Smooth muscle cell (in vitro differentiated cells): ENCODE data around the gene E2F1. TPM values are rescaled to one million over a fixed set of nuclear protein-coding genes. Genes with fewer than 3 reads are reported as not detected.
A peak's percentile ranks its signal among the peaks of the same experiment; 100 is the strongest.

Experiments used
- DNase-seq: peaks from one replicate; lab custom pipeline; 2025; ENCODE audit not compliant: unreplicated experiment; lab: John Stamatoyannopoulos, UW
- H2AFZ ChIP-seq: fragments of 200-600 bp; sonication (generic); 2 replicates; pipeline ENCODE4 v1.6.0; 2016; ENCODE audit warnings: antibody characterized with exemption, low read depth, mild to moderate bottlenecking
- H3F3A ChIP-seq: fragments of 200-600 bp; sonication (generic); 2 replicates; pipeline ENCODE4 v1.6.0; 2017; ENCODE audit warnings: antibody characterized with exemption, low read depth
- H3K27ac ChIP-seq: fragments of 200-600 bp; sonication (generic); 2 replicates; pipeline ENCODE4 v1.5.1; 2016; ENCODE audit warnings: low read depth, mild to moderate bottlenecking
- H3K27me3 ChIP-seq: fragments of 200-600 bp; sonication (generic); 2 replicates; pipeline ENCODE4 v1.6.1; 2016; ENCODE audit warnings: low read depth, mild to moderate bottlenecking
- H3K36me3 ChIP-seq: fragments of 200-600 bp; sonication (generic); 2 replicates; pipeline ENCODE4 v1.5.1; 2016; ENCODE audit warnings: low read depth
- H3K4me1 ChIP-seq: fragments of 200-600 bp; sonication (generic); 2 replicates; pipeline ENCODE4 v1.5.1; 2016; ENCODE audit warnings: low read depth
- H3K4me2 ChIP-seq: fragments of 200-600 bp; sonication (generic); 2 replicates; pipeline ENCODE4 v1.6.0; 2016; ENCODE audit warnings: mild to moderate bottlenecking
- H3K4me3 ChIP-seq: fragments of 200-600 bp; sonication (generic); 2 replicates; pipeline ENCODE4 v1.5.1; 2016; ENCODE audit warnings: mild to moderate bottlenecking
- H3K79me2 ChIP-seq: fragments of 200-600 bp; sonication (generic); 2 replicates; pipeline ENCODE4 v1.6.0; 2016; ENCODE audit warnings: low read depth, mild to moderate bottlenecking
- H3K9ac ChIP-seq: fragments of 200-600 bp; sonication (generic); 2 replicates; pipeline ENCODE4 v1.6.0; 2016; ENCODE audit warnings: low read depth
- H3K9me3 ChIP-seq: fragments of 200-600 bp; sonication (generic); replicated peaks from 2 replicates; pipeline ENCODE4 v1.5.1; 2016; ENCODE audit warnings: low read depth
- H4K20me1 ChIP-seq: fragments of 200-600 bp; sonication (generic); 2 replicates; pipeline ENCODE4 v1.6.0; 2016; ENCODE audit warnings: low read depth
- WGBS: methylation state at CpG from one replicate; pipeline ENCODE4 v1.1.7; 2016; ENCODE audit warnings: low lambda C conversion rate; 5-methylcytosine and 5-hydroxymethylcytosine counted together
- polyA plus RNA-seq: library from polyadenylated mRNA; unstranded; fragments of >200 nt; fragmentation: Nextera tagmentation; extraction: Ambion mirVana; gene quantifications from 2 replicates; pipeline ENCODE4 v1.2.1, GENCODE V29; 2016
- total RNA-seq: library from RNA; depleted of rRNA; stranded (reverse); fragments of >200 nt; gene quantifications from 2 replicates; pipeline ENCODE4 v1.2.3, GENCODE V29; 2014
- TF ChIP-seq, protein P1 (sequence below): fragments of 200-600 bp; sonication (generic); IDR thresholded peaks from 2 replicates; pipeline ENCODE4 v1.5.1; 2017; ENCODE audit warnings: borderline replicate concordance, mild to moderate bottlenecking, antibody characterized with exemption; ENCODE audit not compliant: insufficient read depth, poor library complexity, severe bottlenecking

E2F1 gene
- total and polyA plus RNA-seq, 2 experiments from 2014 or later, result 5.0 to 19.4 TPM

DNA sequence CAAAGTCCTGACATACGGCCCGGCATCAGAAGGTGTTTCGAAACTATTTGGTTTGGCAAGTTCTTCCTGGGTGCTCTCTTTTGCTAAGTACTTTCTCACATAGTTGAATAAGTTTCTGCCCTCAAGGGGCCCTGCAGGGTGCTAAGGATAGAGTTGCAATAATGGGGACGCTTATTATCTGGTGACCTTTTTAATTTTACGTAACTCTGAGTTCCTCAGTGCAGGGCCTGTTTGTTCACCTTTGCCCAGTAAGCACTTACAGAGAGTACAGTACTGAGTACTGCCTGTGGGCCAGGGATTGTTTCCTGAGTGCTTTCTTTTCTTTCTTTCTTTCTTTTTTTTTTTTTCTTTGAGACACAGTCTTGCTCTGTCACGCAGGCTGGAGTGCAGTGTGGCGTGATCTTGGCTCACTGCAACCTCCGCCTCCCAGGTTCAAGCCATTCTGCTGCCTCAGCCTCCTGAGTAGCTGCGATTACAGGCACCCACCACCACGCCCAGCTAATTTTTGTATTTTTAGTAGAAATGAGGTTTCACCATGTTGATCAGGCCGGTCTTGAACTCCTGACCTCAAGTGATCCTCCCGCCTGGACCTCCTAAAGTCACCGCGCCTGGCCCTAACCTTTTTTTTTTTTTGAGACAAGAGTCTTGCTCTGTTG lies 38.4 kb upstream of the E2F1 start:
- no peak for DNase-seq
- Histone ChIP-seq H3K4me2 (no peak overlapping the region), H3K36me3 (no peaks in the 10 kb centered on the region), H3K79me2 (no peaks in the 10 kb centered on the region), H2AFZ (no peak overlapping the region), H3K9me3 (no peaks in the 10 kb centered on the region), H3K4me1 (no peaks in the 10 kb centered on the region), H4K20me1 (no peaks in the 10 kb centered on the region), H3K4me3 (no peak overlapping the region), H3K27ac (no peak overlapping the region), H3K27me3 (no peaks in the 10 kb centered on the region), H3F3A (no peaks in the 10 kb centered on the region), H3K9ac (no peak overlapping the region)
- TF ChIP-seq, protein P1, sequence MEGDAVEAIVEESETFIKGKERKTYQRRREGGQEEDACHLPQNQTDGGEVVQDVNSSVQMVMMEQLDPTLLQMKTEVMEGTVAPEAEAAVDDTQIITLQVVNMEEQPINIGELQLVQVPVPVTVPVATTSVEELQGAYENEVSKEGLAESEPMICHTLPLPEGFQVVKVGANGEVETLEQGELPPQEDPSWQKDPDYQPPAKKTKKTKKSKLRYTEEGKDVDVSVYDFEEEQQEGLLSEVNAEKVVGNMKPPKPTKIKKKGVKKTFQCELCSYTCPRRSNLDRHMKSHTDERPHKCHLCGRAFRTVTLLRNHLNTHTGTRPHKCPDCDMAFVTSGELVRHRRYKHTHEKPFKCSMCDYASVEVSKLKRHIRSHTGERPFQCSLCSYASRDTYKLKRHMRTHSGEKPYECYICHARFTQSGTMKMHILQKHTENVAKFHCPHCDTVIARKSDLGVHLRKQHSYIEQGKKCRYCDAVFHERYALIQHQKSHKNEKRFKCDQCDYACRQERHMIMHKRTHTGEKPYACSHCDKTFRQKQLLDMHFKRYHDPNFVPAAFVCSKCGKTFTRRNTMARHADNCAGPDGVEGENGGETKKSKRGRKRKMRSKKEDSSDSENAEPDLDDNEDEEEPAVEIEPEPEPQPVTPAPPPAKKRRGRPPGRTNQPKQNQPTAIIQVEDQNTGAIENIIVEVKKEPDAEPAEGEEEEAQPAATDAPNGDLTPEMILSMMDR, result no peak
- 92% methylated on average over 14 of the region's 14 CpGs for WGBS

DNA sequence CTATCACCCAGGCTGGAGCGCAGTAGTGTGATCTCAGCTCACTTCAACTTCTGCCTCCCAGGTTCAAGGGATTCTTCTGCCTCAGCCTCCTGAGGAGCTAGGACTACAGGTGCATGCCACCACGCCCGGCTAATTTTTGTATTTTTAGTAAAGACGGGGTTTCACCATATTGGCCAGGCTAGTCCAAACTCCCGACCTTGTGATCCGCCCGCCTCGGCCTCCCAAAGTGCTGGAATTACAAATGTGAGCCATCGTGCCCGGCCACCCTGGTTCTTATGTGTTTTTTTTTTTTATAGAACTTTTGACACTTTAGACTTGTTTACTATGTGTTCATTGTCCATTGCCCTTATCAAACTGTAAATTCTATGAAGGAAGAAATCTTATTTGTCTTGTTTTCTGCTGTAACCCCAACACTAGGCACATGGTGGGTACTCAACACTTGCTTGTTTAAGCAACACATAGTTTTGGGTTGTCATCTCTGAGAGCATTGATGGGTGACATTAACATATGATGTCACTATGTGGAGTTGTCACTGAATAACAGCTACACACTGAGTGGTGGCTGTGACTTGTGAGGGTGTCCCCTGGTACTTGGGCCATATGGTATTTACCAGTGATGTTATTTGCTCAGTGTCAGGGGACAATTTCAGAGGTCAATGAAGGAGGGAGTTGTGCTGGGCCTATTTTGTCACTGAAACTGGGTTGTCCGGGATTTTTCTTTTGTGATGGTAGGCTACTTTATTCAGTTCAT lies 35.4 kb upstream of the E2F1 start:
- Histone ChIP-seq H3F3A (no peaks in the 10 kb centered on the region), H3K36me3 (no peaks in the 10 kb centered on the region), H2AFZ (no peak overlapping the region), H3K4me1 (no peaks in the 10 kb centered on the region), H3K79me2 (no peaks in the 10 kb centered on the region), H4K20me1 (no peaks in the 10 kb centered on the region), H3K27ac (no peak overlapping the region), H3K4me3 (no peak overlapping the region), H3K27me3 (no peaks in the 10 kb centered on the region), H3K9me3 (no peaks in the 10 kb centered on the region), H3K4me2 (no peak overlapping the region), H3K9ac (no peak overlapping the region)
- no peak for DNase-seq
- TF ChIP-seq, protein P1, result no peak
- 98% methylated on average over 11 of the region's 11 CpGs for WGBS

- no peaks in the 10 kb centered on the region for H3K4me1 ChIP-seq
- peak within 1 kb of the TSS; percentile 67 for H3K4me3 ChIP-seq
- H3K27ac ChIP-seq, result no peak within 1 kb of the TSS
- H2AFZ ChIP-seq, result peak within 1 kb of the TSS; percentile 90
- no peaks in the 10 kb centered on the region for H4K20me1 ChIP-seq
- H3K9ac ChIP-seq, result no peak within 1 kb of the TSS
- H3K36me3 ChIP-seq, result no peaks in the 10 kb centered on the region
- H3K27me3 ChIP-seq, result no peaks in the 10 kb centered on the region
- H3K4me2 ChIP-seq, result peak within 1 kb of the TSS; percentile 85
- no peaks in the 10 kb centered on the region for H3F3A ChIP-seq
- no peaks in the 10 kb centered on the region for H3K9me3 ChIP-seq
- 44% methylated on average over 46 of the region's 46 CpGs for WGBS
- peak; percentile 27 for DNase-seq
- TF ChIP-seq, protein P1, result no peak
- H3K79me2 ChIP-seq, result no peaks in the 10 kb centered on the region
Measured at GRCh38 chr20:33719989-33720709, 34.0 kb upstream of the E2F1 start, which contains the start of gene PXMP4. TSS of gene PXMP4 (minus strand) at chr20:33720310. CDS start at chr20:33720207, 103 bp downstream.
